Uterus (tissue), 4 donors: ENCODE results near the gene RAD51D. TPM values are rescaled to one million over a fixed set of nuclear protein-coding genes. Genes with fewer than 3 reads are reported as not detected.

Source experiments
- DNase-seq, 2 donors: peaks; one replicate each; pipeline ENCODE4 v3.0.0-alpha.2; 2019 to 2020
- H3K27ac ChIP-seq, 2 donors: fragments of 200-600 bp; sonication (generic); 1 replicate in 1 of 2; 2 replicates in 1 of 2; pipeline ENCODE4 v1.5.1; 2016 to 2018
- H3K27me3 ChIP-seq, 2 donors: fragments of 200-600 bp; sonication (generic); one replicate each; pipeline ENCODE4 v1.5.1; 2018 to 2019; ENCODE audit warnings: control low read depth in 1 of 2
- H3K36me3 ChIP-seq, 2 donors: fragments of 200-600 bp; sonication (generic); one replicate each; pipeline ENCODE4 v1.5.1; 2019; ENCODE audit warnings: control low read depth in 1 of 2
- H3K4me1 ChIP-seq, 2 donors: fragments of 200-600 bp; sonication (generic); one replicate each; pipeline ENCODE4 v1.5.1; 2018 to 2019; ENCODE audit warnings: control low read depth in 1 of 2
- H3K4me3 ChIP-seq, 2 donors: fragments of 200-600 bp; sonication (generic); 1 replicate in 1 of 2; 2 replicates in 1 of 2; pipeline ENCODE4 v1.5.1; 2018 to 2019; ENCODE audit warnings: mild to moderate bottlenecking in 1 of 2
- H3K9me3 ChIP-seq, 2 donors: fragments of 200-600 bp; sonication (generic); one replicate each; pipeline ENCODE4 v1.5.1; 2019; ENCODE audit warnings: control low read depth in 1 of 2
- POLR2A ChIP-seq, 2 donors: fragments of 450-650 bp; IDR thresholded peaks; one replicate each; pipeline ENCODE4 v1.6.1; 2016; ENCODE audit warnings: antibody characterized with exemption in 2 of 2, mild to moderate bottlenecking in 1 of 2, moderate library complexity in 1 of 2
- intact Hi-C: fragments of 100-400 bp; cut with DNase I; formaldehyde crosslinking; loops from one replicate; pipeline ENCODE4 v1.15.1; 2023; ENCODE audit warnings: low total_unique reads
- total RNA-seq, 4 donors: library from RNA; depleted of rRNA in 3 of 4; stranded (reverse); fragments of >200 nt in 3 of 4; gene quantifications; one replicate each; pipeline versions ENCODE4 v1.1.0 to v1.2.4, GENCODE V29; 2014 to 2023
- TF ChIP-seq, protein P1 (sequence below), 4 experiments: fragments of 200-600 bp in 2 of 4; fragments of 450-650 bp in 2 of 4; sonication (generic) in 2 of 4; IDR thresholded peaks; one replicate each; pipeline ENCODE4 v1.5.1; 2016 to 2019; ENCODE audit warnings: antibody characterized with exemption in 4 of 4, mild to moderate bottlenecking in 2 of 4, moderate library complexity in 1 of 4
- donor health status: DM: yes; HTN: yes; CAD: no.

Gene RAD51D
- total RNA-seq, 4 donors from 2014 or later = 0.29 to 17.4 (median 7.6) TPM

DNA sequence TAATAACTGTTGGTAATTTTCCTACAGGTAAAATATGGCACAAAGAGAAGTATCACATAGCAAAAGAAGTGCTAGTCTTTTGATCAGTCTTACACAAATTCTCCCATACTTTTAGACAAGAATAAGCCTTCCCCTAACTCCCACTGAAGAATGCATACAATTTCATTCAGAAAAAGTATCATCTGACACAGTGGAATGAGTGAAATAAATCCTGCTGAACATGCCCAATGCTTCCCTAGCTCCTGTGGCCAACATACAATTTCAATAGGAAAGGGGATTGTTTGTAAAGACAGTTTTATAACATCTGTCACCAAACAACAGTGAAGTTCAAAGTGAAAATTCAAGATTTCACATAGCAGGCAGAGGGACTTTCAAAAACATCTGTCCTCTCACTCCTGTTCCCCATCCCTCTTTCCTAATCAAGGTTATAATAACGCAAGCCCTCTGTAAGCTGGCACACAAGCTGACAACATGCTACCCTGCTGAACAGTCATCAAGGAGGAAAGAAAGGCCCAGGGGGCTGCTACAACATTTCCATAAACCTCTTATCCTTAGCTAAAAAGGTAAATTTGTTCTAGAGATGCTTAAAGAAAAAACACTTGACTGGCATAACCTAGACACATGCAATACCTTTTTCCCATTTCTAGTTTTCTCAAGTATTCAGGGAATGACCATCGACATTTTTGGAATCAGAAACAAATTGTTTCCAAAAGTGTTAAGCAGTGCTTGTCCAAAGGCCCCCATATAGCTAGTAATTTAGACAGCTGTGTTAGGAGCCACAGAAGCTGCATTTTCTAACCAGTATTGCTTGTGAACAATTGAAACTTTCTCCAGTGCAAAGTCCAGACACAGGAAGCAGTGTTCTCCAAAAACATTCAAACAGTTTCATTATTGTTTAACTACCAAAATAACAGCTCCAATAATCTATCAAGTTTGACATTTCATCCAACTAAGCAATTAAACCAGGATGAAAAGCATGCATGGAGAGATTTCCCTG lies 44.7 kb downstream of the RAD51D start:
- H3K4me1 ChIP-seq = no peaks in the 10 kb centered on the region
- no peak overlapping the region for H3K27ac ChIP-seq
- H3K4me3 ChIP-seq = no peak overlapping the region
- H3K27me3 ChIP-seq = no peaks in the 10 kb centered on the region
- H3K36me3 ChIP-seq = no peaks in the 10 kb centered on the region
- DNase-seq = no peak
- no peak for TF ChIP-seq POLR2A (IDR thresholded peaks at IDR 0.05)
- TF ChIP-seq, protein P1, sequence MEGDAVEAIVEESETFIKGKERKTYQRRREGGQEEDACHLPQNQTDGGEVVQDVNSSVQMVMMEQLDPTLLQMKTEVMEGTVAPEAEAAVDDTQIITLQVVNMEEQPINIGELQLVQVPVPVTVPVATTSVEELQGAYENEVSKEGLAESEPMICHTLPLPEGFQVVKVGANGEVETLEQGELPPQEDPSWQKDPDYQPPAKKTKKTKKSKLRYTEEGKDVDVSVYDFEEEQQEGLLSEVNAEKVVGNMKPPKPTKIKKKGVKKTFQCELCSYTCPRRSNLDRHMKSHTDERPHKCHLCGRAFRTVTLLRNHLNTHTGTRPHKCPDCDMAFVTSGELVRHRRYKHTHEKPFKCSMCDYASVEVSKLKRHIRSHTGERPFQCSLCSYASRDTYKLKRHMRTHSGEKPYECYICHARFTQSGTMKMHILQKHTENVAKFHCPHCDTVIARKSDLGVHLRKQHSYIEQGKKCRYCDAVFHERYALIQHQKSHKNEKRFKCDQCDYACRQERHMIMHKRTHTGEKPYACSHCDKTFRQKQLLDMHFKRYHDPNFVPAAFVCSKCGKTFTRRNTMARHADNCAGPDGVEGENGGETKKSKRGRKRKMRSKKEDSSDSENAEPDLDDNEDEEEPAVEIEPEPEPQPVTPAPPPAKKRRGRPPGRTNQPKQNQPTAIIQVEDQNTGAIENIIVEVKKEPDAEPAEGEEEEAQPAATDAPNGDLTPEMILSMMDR (IDR thresholded peaks at IDR 0.05) = no peak
- no peaks in the 10 kb centered on the region for H3K9me3 ChIP-seq
- intact Hi-C loops = no loop called here

DNA sequence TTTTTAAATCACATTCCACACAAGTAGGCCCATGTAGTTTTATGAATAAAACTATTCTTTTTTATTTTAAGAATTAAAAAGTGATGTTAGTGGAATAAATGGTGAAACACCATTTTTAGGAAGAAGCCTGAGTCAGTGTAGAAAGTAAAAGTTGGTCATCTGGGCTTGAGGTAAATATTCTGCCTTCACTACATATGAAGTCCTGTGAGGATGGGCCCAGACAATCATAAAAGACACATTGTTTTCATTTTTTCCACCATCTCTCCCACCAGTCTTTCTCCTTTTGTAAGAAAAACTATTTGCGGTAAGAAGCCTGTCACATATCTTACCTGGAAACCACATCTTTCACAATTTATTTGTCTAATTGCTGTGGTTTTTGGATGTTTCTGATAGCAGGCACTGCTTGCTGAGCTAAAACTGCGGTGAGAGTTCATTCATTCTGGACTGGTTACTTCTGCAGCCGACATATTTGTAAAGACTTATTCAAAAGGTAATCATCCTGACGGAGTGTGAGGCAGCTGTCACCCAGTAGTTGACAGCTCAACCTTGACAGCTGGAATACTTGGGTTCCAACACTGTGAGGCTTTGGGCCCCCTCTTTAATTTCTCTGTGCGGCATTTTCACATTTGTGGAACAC lies 45.6 kb downstream of the RAD51D start:
- H3K27me3 ChIP-seq = no peaks in the 10 kb centered on the region
- H3K36me3 ChIP-seq = no peaks in the 10 kb centered on the region
- H3K27ac ChIP-seq = no peak overlapping the region
- TF ChIP-seq, protein P1 (IDR thresholded peaks at IDR 0.05) = no peak
- no peak for TF ChIP-seq POLR2A (IDR thresholded peaks at IDR 0.05)
- no peak overlapping the region for H3K4me3 ChIP-seq
- intact Hi-C loops = no loop called here
- no peaks in the 10 kb centered on the region for H3K9me3 ChIP-seq
- H3K4me1 ChIP-seq = no peaks in the 10 kb centered on the region
- DNase-seq = no peak

DNA sequence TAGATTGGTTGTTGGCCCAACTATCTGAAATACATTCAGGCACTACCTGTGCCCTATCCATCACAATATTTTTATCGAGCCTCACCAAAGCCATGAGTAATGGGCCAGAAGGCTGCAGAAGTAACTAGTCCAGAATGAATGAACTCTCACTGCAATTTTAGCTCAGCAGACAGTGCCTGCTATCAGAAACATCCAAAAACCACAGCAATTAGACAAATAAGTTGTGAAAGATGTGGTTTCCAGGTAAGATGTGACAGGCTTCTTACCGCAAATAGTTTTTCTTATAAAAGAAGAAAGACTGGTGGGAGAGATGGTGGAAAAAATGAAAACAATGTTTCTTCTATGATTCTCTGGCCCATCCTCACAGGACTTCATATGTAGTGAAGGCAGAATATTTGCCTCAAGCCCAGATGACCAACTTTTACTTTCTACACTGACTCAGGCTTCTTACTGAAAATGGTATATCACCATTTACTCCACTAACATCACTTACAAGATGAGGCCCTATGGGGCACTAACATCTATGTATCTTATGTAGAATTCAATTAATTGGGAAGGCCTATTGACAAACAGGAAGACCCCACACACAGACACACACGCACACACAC lies 46.4 kb downstream of the RAD51D start:
- Histone ChIP-seq H3K4me3 (no peak overlapping the region), H3K4me1 (no peaks in the 10 kb centered on the region), H3K36me3 (no peaks in the 10 kb centered on the region), H3K27me3 (no peaks in the 10 kb centered on the region), H3K27ac (no peak overlapping the region), H3K9me3 (no peaks in the 10 kb centered on the region)
- DNase-seq = no peak
- intact Hi-C loops = no loop called here
- TF ChIP-seq, protein P1 (IDR thresholded peaks at IDR 0.05) = no peak

DNA sequence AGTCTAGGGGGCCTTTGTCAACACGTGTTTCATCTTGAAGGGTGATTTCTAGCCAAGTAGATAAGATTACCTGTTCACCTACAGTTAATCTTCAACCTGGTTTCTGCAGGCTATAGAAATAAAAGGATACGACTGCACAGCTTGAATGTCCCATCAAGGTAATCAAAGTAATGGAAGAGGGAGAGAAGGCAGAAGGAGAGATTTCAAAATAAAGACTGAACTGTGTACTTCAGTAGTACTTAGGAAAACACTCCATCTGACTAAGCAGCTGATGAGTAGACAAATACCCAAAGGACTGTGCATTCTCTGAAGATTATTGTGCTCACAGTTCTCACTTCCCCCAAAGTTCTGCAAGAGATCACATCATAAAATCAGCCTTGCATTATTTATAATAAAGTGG lies 50.3 kb downstream of the RAD51D start:
- no peak for DNase-seq
- Histone ChIP-seq H3K27me3 (no peaks in the 10 kb centered on the region), H3K27ac (no peak overlapping the region), H3K4me1 (no peaks in the 10 kb centered on the region), H3K4me3 (no peak overlapping the region), H3K9me3 (no peaks in the 10 kb centered on the region), H3K36me3 (no peaks in the 10 kb centered on the region)
- TF ChIP-seq POLR2A (IDR thresholded peaks at IDR 0.05) = no peak
- TF ChIP-seq, protein P1 (IDR thresholded peaks at IDR 0.05) = no peak
- intact Hi-C loops = no loop called here

DNA sequence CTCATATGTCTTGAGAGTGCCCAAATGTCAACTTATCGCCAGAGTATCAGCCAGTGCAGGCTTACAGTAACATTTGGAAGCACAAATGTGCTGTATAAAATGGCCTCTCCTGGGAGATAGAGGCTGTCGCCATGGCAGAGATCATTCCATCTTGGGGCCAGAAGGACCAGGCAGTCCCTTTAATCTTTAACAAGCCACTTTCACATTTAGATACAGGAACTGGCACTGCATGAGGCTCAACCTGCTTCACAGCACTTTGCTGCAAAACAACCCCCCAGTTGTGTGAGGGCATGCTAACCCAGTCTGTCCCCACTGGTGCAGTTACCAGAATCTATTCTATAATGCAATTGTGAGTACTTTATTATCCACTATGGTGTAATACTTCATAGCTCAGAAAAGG lies 51.4 kb downstream of the RAD51D start:
- Histone ChIP-seq H3K9me3 (no peaks in the 10 kb centered on the region), H3K4me3 (no peak overlapping the region), H3K4me1 (no peaks in the 10 kb centered on the region), H3K36me3 (no peaks in the 10 kb centered on the region), H3K27me3 (no peaks in the 10 kb centered on the region), H3K27ac (no peak overlapping the region)
- TF ChIP-seq, protein P1 (IDR thresholded peaks at IDR 0.05) = no peak
- TF ChIP-seq POLR2A (IDR thresholded peaks at IDR 0.05) = no peak
- no peak for DNase-seq
- intact Hi-C loops = no loop called here
